H9 (cell line): Measurements from ENCODE around the gene STK10. TPM values are rescaled to one million over a fixed set of nuclear protein-coding genes. Genes with fewer than 3 reads are reported as not detected.

ENCODE experiments used
- DNase-seq: peaks from one replicate; pipeline ENCODE4 v3.0.0-alpha.2; 2017
- H2AFZ ChIP-seq: one replicate; pipeline ENCODE4 v1.6.1; 2013; ENCODE audit warnings: mild to moderate bottlenecking, low read length, control low read depth, moderate library complexity
- H2AK5ac ChIP-seq: 2 replicates; pipeline ENCODE4 v1.6.1; 2013; ENCODE audit warnings: low read length, control low read depth, mixed read lengths; ENCODE audit not compliant: insufficient read length
- H2BK120ac ChIP-seq: one replicate; pipeline ENCODE4 v1.6.1; 2013; ENCODE audit warnings: low read depth, mild to moderate bottlenecking, low read length, control low read depth, inconsistent platforms; ENCODE audit not compliant: poor library complexity, severe bottlenecking
- H2BK12ac ChIP-seq: 2 replicates; pipeline ENCODE4 v1.6.1; 2013; ENCODE audit warnings: low read length, control low read depth, mixed read lengths, low read depth; ENCODE audit not compliant: insufficient read length
- H2BK15ac ChIP-seq: 2 replicates; pipeline ENCODE4 v1.6.1; 2013; ENCODE audit warnings: low read depth, low read length, control low read depth
- H2BK20ac ChIP-seq: one replicate; pipeline ENCODE4 v1.6.1; 2013; ENCODE audit warnings: low read depth, mild to moderate bottlenecking, low read length, control low read depth, inconsistent platforms; ENCODE audit not compliant: poor library complexity, severe bottlenecking
- H2BK5ac ChIP-seq: 2 replicates; pipeline ENCODE4 v1.6.1; 2013; ENCODE audit warnings: low read length, control low read depth, mixed read lengths; ENCODE audit not compliant: insufficient read length
- H3K14ac ChIP-seq: 2 replicates; pipeline ENCODE4 v1.6.1; 2013; ENCODE audit warnings: low read length, control low read depth; ENCODE audit not compliant: insufficient read depth
- H3K18ac ChIP-seq: 2 replicates; pipeline ENCODE4 v1.6.1; 2013; ENCODE audit warnings: low read depth, mild to moderate bottlenecking, mixed read lengths, low read length, control low read depth; ENCODE audit not compliant: insufficient read length
- H3K23ac ChIP-seq: 2 replicates; pipeline ENCODE4 v1.6.1; 2013; ENCODE audit warnings: low read length, control low read depth, mixed read lengths, low read depth; ENCODE audit not compliant: insufficient read length
- H3K23me2 ChIP-seq: 2 replicates; pipeline ENCODE4 v1.6.1; 2013; ENCODE audit warnings: low read depth, mild to moderate bottlenecking, mixed read lengths, low read length, control low read depth; ENCODE audit not compliant: insufficient read length, poor library complexity, severe bottlenecking
- H3K27ac ChIP-seq: 2 replicates; pipeline ENCODE4 v1.5.1; 2013; ENCODE audit warnings: low read length, control low read depth, mixed read lengths, low read depth; ENCODE audit not compliant: insufficient read length
- H3K27me3 ChIP-seq: 2 replicates; pipeline ENCODE4 v1.6.1; 2013; ENCODE audit warnings: low read length, control low read depth, inconsistent platforms; ENCODE audit not compliant: insufficient read depth
- H3K4ac ChIP-seq: 2 replicates; pipeline ENCODE4 v1.6.1; 2013; ENCODE audit warnings: low read depth, mild to moderate bottlenecking, control low read depth, inconsistent platforms, low read length, moderate library complexity
- H3K4me1 ChIP-seq: 2 replicates; pipeline ENCODE4 v1.6.1; 2013; ENCODE audit warnings: low read length, control low read depth, inconsistent platforms; ENCODE audit not compliant: insufficient read depth
- H3K4me2 ChIP-seq: 2 replicates; pipeline ENCODE4 v1.6.1; 2013; ENCODE audit warnings: low read length, control low read depth, mixed read lengths; ENCODE audit not compliant: insufficient read length, insufficient read depth
- H3K56ac ChIP-seq: 2 replicates; pipeline ENCODE4 v1.6.1; 2013; ENCODE audit warnings: low read depth, mild to moderate bottlenecking, mixed read lengths, low read length, control low read depth; ENCODE audit not compliant: insufficient read length
- H3K79me1 ChIP-seq: 2 replicates; pipeline ENCODE4 v1.6.1; 2013; ENCODE audit warnings: low read depth, mild to moderate bottlenecking, moderate library complexity, low read length, control low read depth, inconsistent platforms; ENCODE audit not compliant: insufficient read depth, poor library complexity, severe bottlenecking
- H3K79me2 ChIP-seq: 2 replicates; pipeline ENCODE4 v1.6.1; 2013; ENCODE audit warnings: low read length, control low read depth, inconsistent platforms; ENCODE audit not compliant: insufficient read depth
- H3K9ac ChIP-seq: 2 replicates; pipeline ENCODE4 v1.6.1; 2013; ENCODE audit warnings: low read length, control low read depth, mixed read lengths; ENCODE audit not compliant: insufficient read length; ENCODE audit errors: extremely low read depth
- H3K9me3 ChIP-seq: one replicate; pipeline ENCODE4 v1.6.1; 2013; ENCODE audit warnings: low read depth, low read length, inconsistent platforms; ENCODE audit not compliant: control insufficient read depth
- H3T11ph ChIP-seq: one replicate; pipeline ENCODE4 v1.6.1; 2013; ENCODE audit warnings: mild to moderate bottlenecking, low read length, control low read depth, inconsistent platforms
- H4K20me1 ChIP-seq: one replicate; pipeline ENCODE4 v1.6.1; 2013; ENCODE audit not compliant: control insufficient read depth, insufficient read length, insufficient read depth
- H4K5ac ChIP-seq: 2 replicates; pipeline ENCODE4 v1.6.1; 2013; ENCODE audit warnings: low read depth, mild to moderate bottlenecking, mixed read lengths, low read length, control low read depth; ENCODE audit not compliant: insufficient read length
- H4K8ac ChIP-seq: replicated peaks from 2 replicates; pipeline ENCODE4 v1.6.1; 2013; ENCODE audit warnings: low read length, control low read depth, mixed read lengths, low read depth; ENCODE audit not compliant: insufficient read length
- H4K91ac ChIP-seq: 2 replicates; pipeline ENCODE4 v1.6.1; 2013; ENCODE audit warnings: low read depth, mild to moderate bottlenecking, moderate library complexity, mixed read lengths, low read length, control low read depth; ENCODE audit not compliant: insufficient read length
- H3K27ac Mint-ChIP-seq, 3 experiments: 2 replicates in 2 of 3; 3 replicates in 1 of 3; pipeline ENCODE4 v1.8.0; 2020 to 2021; ENCODE audit warnings: mixed read lengths in 3 of 3, mild to moderate bottlenecking in 1 of 3, moderate library complexity in 1 of 3
- H3K27me3 Mint-ChIP-seq: 2 replicates; pipeline ENCODE4 v1.8.0; 2021; ENCODE audit warnings: low read depth, mild to moderate bottlenecking, moderate library complexity, mixed read lengths
- H3K36me3 Mint-ChIP-seq, 3 experiments: 2 replicates in 2 of 3; 3 replicates in 1 of 3; pipeline ENCODE4 v1.8.0; 2020 to 2021; ENCODE audit warnings: low read depth in 3 of 3, mixed read lengths in 3 of 3; ENCODE audit not compliant: insufficient read depth in 1 of 3
- H3K4me1 Mint-ChIP-seq, 2 experiments: 2 replicates each; pipeline ENCODE4 v1.8.0; 2020; ENCODE audit warnings: mixed read lengths in 2 of 2
- H3K4me3 Mint-ChIP-seq, 2 experiments: 2 replicates in 1 of 2; 3 replicates in 1 of 2; pipeline ENCODE4 v1.8.0; 2020 to 2021; ENCODE audit warnings: mild to moderate bottlenecking in 2 of 2, mixed read lengths in 2 of 2, moderate library complexity in 1 of 2
- H3K9me3 Mint-ChIP-seq, 2 experiments: 2 replicates in 1 of 2; 3 replicates in 1 of 2; pipeline ENCODE4 v1.8.0; 2020; ENCODE audit warnings: mild to moderate bottlenecking in 2 of 2, mixed read lengths in 2 of 2, moderate library complexity in 1 of 2
- CTCF ChIP-seq: fragments of 200-600 bp; sonication (generic); conservative IDR thresholded peaks from 3 replicates; pipeline ENCODE4 v1.8.0; 2021; ENCODE audit warnings: antibody characterized with exemption, mild to moderate bottlenecking
- WGBS: extraction: QIAGEN DNeasy Blood & Tissue Kit; methylation state at CpG from one replicate; pipeline ENCODE4 v1.1.7; 2013; ENCODE audit warnings: missing lambda C conversion rate, low lambda C conversion rate, mixed read lengths; ENCODE audit not compliant: insufficient read length; ENCODE audit errors: extremely low coverage; 5-methylcytosine and 5-hydroxymethylcytosine counted together
- total RNA-seq: library from RNA; stranded (reverse); gene quantifications from 2 replicates; pipeline ENCODE4 v1.2.1, GENCODE V29; 2021

The STK10 gene
- total RNA-seq, 1 experiment from 2014 or later = 14.6 TPM

GRCh38 chr5:172005708-172006320, 182.2 kb downstream of the STK10 start:
- H2BK15ac ChIP-seq = no peak overlapping the region
- H3K27me3 ChIP-seq = no peaks in the 10 kb centered on the region
- H3K9ac ChIP-seq = peak overlapping the region; percentile 60
- no peak overlapping the region for H2BK20ac ChIP-seq
- H3K27ac Mint-ChIP-seq = peak overlapping the region; percentile 4 to 90 (median 31)
- H4K91ac ChIP-seq = no peak overlapping the region
- no peak overlapping the region for H2AK5ac ChIP-seq
- peaks cover 3% of the 10 kb centered on the region for H3K79me1 ChIP-seq
- H3K4me1 Mint-ChIP-seq = peaks cover 69 to 77% of the 10 kb centered on the region in 2 experiments
- H3K4me2 ChIP-seq = peak overlapping the region; percentile 90
- DNase-seq = peak; percentile 39
- no peak overlapping the region for H3T11ph ChIP-seq
- H3K4me1 ChIP-seq = peaks cover 11% of the 10 kb centered on the region
- H4K5ac ChIP-seq = no peak overlapping the region
- no peak overlapping the region for H2BK5ac ChIP-seq
- H4K20me1 ChIP-seq = no peaks in the 10 kb centered on the region
- no peak overlapping the region for H4K8ac ChIP-seq
- H3K18ac ChIP-seq = peak overlapping the region; percentile 8
- no peaks in the 10 kb centered on the region for H3K27me3 Mint-ChIP-seq
- no peak for TF ChIP-seq CTCF
- no peaks in the 10 kb centered on the region for H3K9me3 ChIP-seq
- H3K14ac ChIP-seq = peak overlapping the region; percentile 55; the same call in 1 of the 2 replicates
- H3K4ac ChIP-seq = no peak overlapping the region
- no peak overlapping the region for H2BK12ac ChIP-seq
- H3K79me2 ChIP-seq = peaks cover 41% of the 10 kb centered on the region; the same call in 1 of the 2 replicates
- H3K36me3 Mint-ChIP-seq = peaks cover 0 to 14% (median 10%) of the 10 kb centered on the region in 3 experiments; a peak in 5 of 7 replicates
- no peaks in the 10 kb centered on the region for H3K9me3 Mint-ChIP-seq
- no peak overlapping the region for H3K56ac ChIP-seq
- no peak overlapping the region for H2BK120ac ChIP-seq
- WGBS = no CpG with 5 or more reads among the region's 34 CpGs
- no peak overlapping the region for H3K27ac ChIP-seq
- H3K23me2 ChIP-seq = peaks cover 16% of the 10 kb centered on the region
- peak overlapping the region; percentile 94 to 97 for H3K4me3 Mint-ChIP-seq
- no peak overlapping the region for H2AFZ ChIP-seq
- no peak overlapping the region for H3K23ac ChIP-seq
